ENCODE measurements around the gene ALK. TPM values are rescaled to one million over a fixed set of nuclear protein-coding genes. Genes with fewer than 3 reads are reported as not detected.
A peak's percentile ranks its signal among the peaks of the same experiment; 100 is the strongest.

ALK gene
- total and polyA plus RNA-seq, 12 donors = 0.09 to 1.8 (median 0.53) TPM; not detected in 1

GRCh38 chr2:29561181-29561580, 360.2 kb downstream of the ALK start:
- intact Hi-C loops (cut with DNase I) = no loop called here
- H3K36me3 ChIP-seq (replicated peaks in 1 of 2) = no peaks in the 10 kb centered on the region
- WGBS, 4 donors = 83 to 88% (median 85%) methylated on average over 6 of the region's 6 CpGs
- no peaks in the 10 kb centered on the region for H3K27me3 ChIP-seq
- TF ChIP-seq CTCF (IDR thresholded peaks at IDR 0.05) = no peak
- no peak for TF ChIP-seq POLR2A (IDR thresholded peaks at IDR 0.05)
- H3K9me3 ChIP-seq (replicated peaks in 1 of 3) = no peaks in the 10 kb centered on the region
- no peak overlapping the region for H3K4me3 ChIP-seq
- DNase-seq = peak in 2 of 7 donors; percentile 8 to 16
- no peak overlapping the region for H3K27ac ChIP-seq
- H3K4me1 ChIP-seq (replicated peaks in 1 of 2) = no peaks in the 10 kb centered on the region

GRCh38 chr2:29560566-29560965, 360.8 kb downstream of the ALK start:
- 80 to 86% (median 84%) methylated on average over 5 of the region's 5 CpGs for WGBS, 4 donors
- Histone ChIP-seq H3K27ac (no peak overlapping the region), H3K9me3 (replicated peaks in 1 of 3) (no peaks in the 10 kb centered on the region), H3K4me3 (no peak overlapping the region), H3K36me3 (replicated peaks in 1 of 2) (no peaks in the 10 kb centered on the region), H3K4me1 (replicated peaks in 1 of 2) (no peaks in the 10 kb centered on the region), H3K27me3 (no peaks in the 10 kb centered on the region)
- TF ChIP-seq CTCF (IDR thresholded peaks at IDR 0.05) = no peak
- no peak for TF ChIP-seq POLR2A (IDR thresholded peaks at IDR 0.05)
- no peak for DNase-seq
- intact Hi-C loops (cut with DNase I) = no loop called here

- WGBS, 4 donors = 65 to 83% (median 79%) methylated on average over 1 of the region's 1 CpG
- intact Hi-C loops (cut with DNase I) = no loop called here
- no peaks in the 10 kb centered on the region for H3K4me1 ChIP-seq (replicated peaks in 1 of 2)
- H3K4me3 ChIP-seq = no peak overlapping the region
- no peaks in the 10 kb centered on the region for H3K9me3 ChIP-seq (replicated peaks in 1 of 3)
- no peak for DNase-seq
- no peak for TF ChIP-seq POLR2A (IDR thresholded peaks at IDR 0.05)
- no peak for TF ChIP-seq CTCF (IDR thresholded peaks at IDR 0.05)
- no peaks in the 10 kb centered on the region for H3K27me3 ChIP-seq
- no peaks in the 10 kb centered on the region for H3K36me3 ChIP-seq (replicated peaks in 1 of 2)
- H3K27ac ChIP-seq = no peak overlapping the region
Measured at GRCh38 chr2:29560030-29560429, 361.4 kb downstream of the ALK start.

GRCh38 chr2:29559578-29559977, 361.8 kb downstream of the ALK start:
- DNase-seq = no peak
- 13 to 64% (median 37%) methylated on average over 1 of the region's 1 CpG for WGBS, 4 donors
- no peak overlapping the region for H3K27ac ChIP-seq
- H3K36me3 ChIP-seq (replicated peaks in 1 of 2) = no peaks in the 10 kb centered on the region
- H3K4me3 ChIP-seq = no peak overlapping the region
- no peaks in the 10 kb centered on the region for H3K9me3 ChIP-seq (replicated peaks in 1 of 3)
- H3K27me3 ChIP-seq = no peaks in the 10 kb centered on the region
- intact Hi-C loops (cut with DNase I) = no loop called here
- no peaks in the 10 kb centered on the region for H3K4me1 ChIP-seq (replicated peaks in 1 of 2)
- TF ChIP-seq CTCF (IDR thresholded peaks at IDR 0.05) = no peak
- TF ChIP-seq POLR2A (IDR thresholded peaks at IDR 0.05) = no peak
